MG63 (cell line): ENCODE results near the gene OTP. TPM values are rescaled to one million over a fixed set of nuclear protein-coding genes. Genes with fewer than 3 reads are reported as not detected.

Source experiments
- total RNA-seq: library from RNA; depleted of rRNA; stranded (reverse); fragments of >200 nt; shearing (Covaris generic); gene quantifications from 2 replicates; pipeline ENCODE4 v1.2.3, GENCODE V29; 2014; ENCODE audit warnings: low replicate concordance; rRNA removed

Gene OTP
- total RNA-seq, 1 experiment from 2014 or later = not detected

Other genes with a start within 250 kb of the OTP start
- 83.0 and 296 TPM in 2 replicates for gene WDR41, start 146.4 kb downstream of the OTP start, total RNA-seq
- gene TBCA, start 137.6 kb upstream of the OTP start, total RNA-seq = 318 and 615 TPM in 2 replicates